ENCODE results near the gene HOXB1. TPM values are rescaled to one million over a fixed set of nuclear protein-coding genes. Genes with fewer than 3 reads are reported as not detected.

The HOXB1 gene
- total and polyA plus RNA-seq, 2 donors (not counting 3 experiments of a cell fraction or from before 2014, with no cell fraction given): not detected

- no TSS peak for BruUV-seq (replicated peaks)
- H3K4me2 ChIP-seq (ENCODE audit: insufficient read depth, low read length): peak overlapping the region; percentile 19
- DNase-seq (ENCODE audit: low read depth, low spot score) (peak; percentile 62), FAIRE-seq (peak; percentile 74)
- peak overlapping the region in 2 of 3 experiments; percentile 10 to 16 for H3K4me3 ChIP-seq (replicated peaks in 1 of 3; ENCODE audit: insufficient read depth in 1 of 3, low read depth in 1 of 3, low read length in 3 of 3)
- no peaks in the 10 kb centered on the region for H3K79me2 ChIP-seq (ENCODE audit: control insufficient read depth, insufficient read depth, low read length)
- TF ChIP-seq POLR2AphosphoS5 (IDR thresholded peaks at IDR 0.05; ENCODE audit: insufficient read depth, low read depth, low read length) (no peak), FOS (IDR thresholded peaks at IDR 0.05; ENCODE audit: borderline replicate concordance, insufficient read depth, low read length) (no peak), POLR2A (IDR thresholded peaks at IDR 0.05; ENCODE audit: low read depth, low read length) (no peak), CTCF (IDR thresholded peaks at IDR 0.05; ENCODE audit: extremely low read depth in 1 of 2, insufficient read depth in 1 of 2, low read depth in 1 of 2, low read length in 2 of 2) (peak; percentile 84 to 90)
- H2AFZ ChIP-seq (ENCODE audit: low read depth, low read length): peak overlapping the region; percentile 95
- no peaks in the 10 kb centered on the region for H4K20me1 ChIP-seq (replicated peaks; ENCODE audit: control insufficient read depth, extremely low read depth, insufficient read depth, low read length)
- H3K9me3 ChIP-seq (replicated peaks; ENCODE audit: control insufficient read depth, insufficient read depth, low read length): no peaks in the 10 kb centered on the region
- peaks cover 10% of the 10 kb centered on the region for H3K4me1 ChIP-seq (ENCODE audit: control insufficient read depth, extremely low read depth, insufficient read depth, low read length)
- peaks cover 2 to 3% of the 10 kb centered on the region in 2 experiments for H3K27me3 ChIP-seq (ENCODE audit: control insufficient read depth in 2 of 2, insufficient read depth in 2 of 2, low read length in 2 of 2)
- no peaks in the 10 kb centered on the region for H3K36me3 ChIP-seq (ENCODE audit: control insufficient read depth in 2 of 2, extremely low read depth in 1 of 2, insufficient read depth in 2 of 2, low read length in 2 of 2)
- dilution Hi-C loops (cut with MboI; ENCODE audit: extremely low pct_ligation_motif_present, low sequenced_read_pairs) (no loop called here), intact Hi-C loops (cut with micrococcal nuclease) (loop anchor here (1.0 to 2.0 kb wide), 2 partner anchors 50 to 126 kb away; no protein-coding TSS in a partner anchor)
- H3K9me1 ChIP-seq (replicated peaks; ENCODE audit: control insufficient read depth, extremely low read depth, insufficient read depth, low read length): no peaks in the 10 kb centered on the region
- no peak overlapping the region for H3K27ac ChIP-seq (ENCODE audit: insufficient read depth, low read depth, low read length)
- H3K9ac ChIP-seq (replicated peaks; ENCODE audit: extremely low read depth, insufficient read depth, low read length): peak overlapping the region; percentile 31
- ChIA-PET CTCF (interaction anchor here (0.5 to 2.9 kb wide), 23 partner anchors 8 to 238 kb away, joined by 3 to 21 read pairs (median 4); partner anchors contain the start of gene HOXB5), POLR2A (no interaction called here)
Measured at GRCh38 chr17:48492401-48493298, 38.2 kb downstream of the HOXB1 start.
